Measurements from ENCODE around the gene GRID2.

DNA sequence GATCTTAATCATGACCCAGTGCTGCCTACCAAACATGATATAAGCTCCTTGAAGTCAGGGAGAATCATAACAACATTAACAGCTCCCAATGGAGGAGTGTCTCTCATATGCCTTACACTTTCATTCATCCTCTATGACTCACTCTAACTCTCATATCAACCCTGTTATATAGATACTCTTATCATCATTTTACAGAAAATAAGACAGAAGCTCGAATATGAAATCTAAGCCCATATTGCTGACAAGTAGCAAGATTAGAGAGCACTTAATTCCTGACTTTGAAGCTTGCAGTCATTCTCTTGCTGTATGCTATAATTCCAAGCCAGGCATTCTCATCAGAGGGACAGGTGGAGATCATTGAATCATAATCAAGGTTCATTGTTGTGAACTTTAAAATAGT is 1048.1 kb downstream of the GRID2 start:
- TF ChIP-seq, protein P1, sequence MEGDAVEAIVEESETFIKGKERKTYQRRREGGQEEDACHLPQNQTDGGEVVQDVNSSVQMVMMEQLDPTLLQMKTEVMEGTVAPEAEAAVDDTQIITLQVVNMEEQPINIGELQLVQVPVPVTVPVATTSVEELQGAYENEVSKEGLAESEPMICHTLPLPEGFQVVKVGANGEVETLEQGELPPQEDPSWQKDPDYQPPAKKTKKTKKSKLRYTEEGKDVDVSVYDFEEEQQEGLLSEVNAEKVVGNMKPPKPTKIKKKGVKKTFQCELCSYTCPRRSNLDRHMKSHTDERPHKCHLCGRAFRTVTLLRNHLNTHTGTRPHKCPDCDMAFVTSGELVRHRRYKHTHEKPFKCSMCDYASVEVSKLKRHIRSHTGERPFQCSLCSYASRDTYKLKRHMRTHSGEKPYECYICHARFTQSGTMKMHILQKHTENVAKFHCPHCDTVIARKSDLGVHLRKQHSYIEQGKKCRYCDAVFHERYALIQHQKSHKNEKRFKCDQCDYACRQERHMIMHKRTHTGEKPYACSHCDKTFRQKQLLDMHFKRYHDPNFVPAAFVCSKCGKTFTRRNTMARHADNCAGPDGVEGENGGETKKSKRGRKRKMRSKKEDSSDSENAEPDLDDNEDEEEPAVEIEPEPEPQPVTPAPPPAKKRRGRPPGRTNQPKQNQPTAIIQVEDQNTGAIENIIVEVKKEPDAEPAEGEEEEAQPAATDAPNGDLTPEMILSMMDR (IDR thresholded peaks at IDR 0.05 in 2 of 3, conservative IDR thresholded peaks at IDR 0.05 in 1 of 3; ENCODE audit: control insufficient read depth in 2 of 3, extremely low read depth in 1 of 3, insufficient read depth in 1 of 3, low read depth in 3 of 3, low read length in 3 of 3): no peak
- TF ChIP-seq CBX3 (IDR thresholded peaks at IDR 0.05; ENCODE audit: borderline replicate concordance, low read depth): no peak

All from GM12878 (cell line).